Nephron progenitor cell (in vitro differentiated cells): ENCODE measurements around the gene PELI3.

Experiments
- DNase-seq: peaks from one replicate; pipeline ENCODE4 v3.0.0; 2021
- H3K27ac Mint-ChIP-seq: 2 replicates; pipeline ENCODE4 v1.8.0; 2021; ENCODE audit warnings: mild to moderate bottlenecking, moderate library complexity, mixed read lengths
- H3K27me3 Mint-ChIP-seq: 2 replicates; pipeline ENCODE4 v1.8.0; 2021; ENCODE audit warnings: mild to moderate bottlenecking, low read depth, mixed read lengths; ENCODE audit not compliant: poor library complexity
- H3K36me3 Mint-ChIP-seq: 2 replicates; pipeline ENCODE4 v1.8.0; 2021; ENCODE audit warnings: low read depth, mixed read lengths
- H3K4me1 Mint-ChIP-seq: 2 replicates; pipeline ENCODE4 v1.8.0; 2021; ENCODE audit warnings: mixed read lengths
- H3K4me3 Mint-ChIP-seq: 2 replicates; pipeline ENCODE4 v1.8.0; 2021; ENCODE audit warnings: mild to moderate bottlenecking, moderate library complexity, mixed read lengths
- H3K9me3 Mint-ChIP-seq: 2 replicates; pipeline ENCODE4 v1.8.0; 2021; ENCODE audit warnings: mild to moderate bottlenecking, moderate library complexity, mixed read lengths
- CTCF ChIP-seq: fragments of 200-600 bp; sonication (generic); IDR thresholded peaks from 2 replicates; pipeline ENCODE4 v1.5.0; 2021; ENCODE audit warnings: antibody characterized with exemption

The PELI3 gene

GRCh38 chr11:66495401-66495854 lies 28.7 kb downstream of the PELI3 start:
- H3K36me3 Mint-ChIP-seq = peaks cover 22% of the 10 kb centered on the region
- no peaks in the 10 kb centered on the region for H3K27me3 Mint-ChIP-seq

DNA sequence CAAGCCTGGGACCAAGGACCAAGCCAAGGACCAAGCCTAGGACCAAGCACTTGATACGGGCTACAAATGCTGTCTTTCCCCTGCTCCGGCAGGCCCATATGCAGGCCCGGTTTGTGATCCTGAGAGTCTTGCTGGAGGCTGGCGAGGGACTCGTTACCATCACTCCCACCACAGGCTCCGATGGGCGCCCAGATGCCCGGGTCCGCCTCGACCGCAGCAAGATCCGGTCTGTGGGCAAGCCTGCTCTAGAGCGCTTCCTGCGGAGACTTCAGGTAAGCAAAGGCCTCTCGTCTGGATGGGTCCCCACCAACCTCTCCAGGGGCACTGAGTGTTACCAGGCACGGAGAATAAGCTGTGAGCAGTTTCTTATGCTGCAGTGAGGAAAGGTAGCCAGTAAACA lies 30.5 kb downstream of the PELI3 start:
- DNase-seq = no peak
- Mint-ChIP-seq H3K9me3 (no peaks in the 10 kb centered on the region), H3K4me3 (no peak overlapping the region), H3K36me3 (peaks cover 27% of the 10 kb centered on the region), H3K27me3 (no peaks in the 10 kb centered on the region), H3K4me1 (no peaks in the 10 kb centered on the region), H3K27ac (no peak overlapping the region)
- TF ChIP-seq CTCF = no peak

More at GRCh38 chr11:66495401-66495854, 28.7 kb downstream of the PELI3 start:
- no peak overlapping the region for H3K27ac Mint-ChIP-seq
- no peak overlapping the region for H3K4me3 Mint-ChIP-seq
- DNase-seq = no peak
- TF ChIP-seq CTCF = peak; percentile 22
- peaks cover 4% of the 10 kb centered on the region for H3K4me1 Mint-ChIP-seq
- no peaks in the 10 kb centered on the region for H3K9me3 Mint-ChIP-seq

DNA sequence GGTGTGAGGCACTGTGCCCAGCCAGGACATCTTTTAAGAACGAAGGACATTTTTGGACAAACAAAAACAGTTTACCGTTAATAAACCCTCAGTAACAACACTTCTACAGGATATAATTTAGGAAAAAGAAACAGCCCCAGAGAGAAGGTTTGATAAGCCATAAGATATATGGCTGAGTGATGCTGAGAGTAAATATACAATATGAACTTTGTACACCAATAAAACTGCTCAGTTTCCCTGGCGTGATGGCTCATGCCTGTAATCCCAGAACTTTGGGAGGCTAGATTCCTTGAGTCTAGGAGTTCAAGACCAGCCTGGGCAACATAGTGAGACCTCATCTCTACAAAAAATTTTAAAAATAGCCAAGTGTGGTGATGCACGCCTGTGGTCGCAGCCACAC lies 31.8 kb downstream of the PELI3 start:
- no peak overlapping the region for H3K4me3 Mint-ChIP-seq
- TF ChIP-seq CTCF = no peak
- H3K27ac Mint-ChIP-seq = no peak overlapping the region
- DNase-seq = no peak
- no peaks in the 10 kb centered on the region for H3K4me1 Mint-ChIP-seq
- H3K27me3 Mint-ChIP-seq = no peaks in the 10 kb centered on the region
- H3K36me3 Mint-ChIP-seq = peaks cover 21% of the 10 kb centered on the region
- H3K9me3 Mint-ChIP-seq = no peaks in the 10 kb centered on the region

DNA sequence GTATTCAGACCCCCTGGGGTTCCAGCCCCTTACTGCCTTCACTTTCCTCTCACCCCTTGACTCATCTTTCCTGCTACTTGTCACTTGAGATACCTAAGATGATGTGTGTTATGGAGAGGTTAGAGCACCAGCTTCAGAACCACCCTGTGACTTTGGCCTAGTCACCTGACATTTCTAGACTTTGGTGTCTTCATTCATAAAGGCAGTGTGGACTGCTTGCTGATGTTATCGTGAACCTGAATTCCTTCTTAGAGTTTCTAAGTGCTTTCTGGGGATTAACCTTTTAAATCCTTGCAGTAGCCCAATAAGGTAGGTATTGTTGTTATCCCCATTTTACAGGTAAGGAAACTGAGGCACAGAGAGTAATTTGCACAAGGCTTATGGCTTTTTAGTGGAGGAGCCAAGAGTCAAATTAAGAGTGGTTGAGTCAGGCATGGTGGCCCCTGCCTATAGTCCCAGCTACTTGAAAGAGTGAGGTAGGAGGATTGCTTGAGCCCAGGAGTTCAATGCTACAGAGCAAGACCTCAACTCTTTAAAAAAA lies 38.6 kb downstream of the PELI3 start:
- H3K27me3 Mint-ChIP-seq = peaks cover 2% of the 10 kb centered on the region
- no peak for DNase-seq
- H3K27ac Mint-ChIP-seq = no peak overlapping the region
- H3K4me3 Mint-ChIP-seq = no peak overlapping the region
- TF ChIP-seq CTCF = no peak
- no peaks in the 10 kb centered on the region for H3K9me3 Mint-ChIP-seq
- H3K4me1 Mint-ChIP-seq = no peaks in the 10 kb centered on the region
- H3K36me3 Mint-ChIP-seq = peaks cover 20% of the 10 kb centered on the region

GRCh38 chr11:66509131-66509561 lies 42.4 kb downstream of the PELI3 start:
- H3K27me3 Mint-ChIP-seq = peaks cover 5% of the 10 kb centered on the region
- no peak overlapping the region for H3K4me3 Mint-ChIP-seq
- H3K9me3 Mint-ChIP-seq = no peaks in the 10 kb centered on the region
- no peak for DNase-seq
- peaks cover 21% of the 10 kb centered on the region for H3K36me3 Mint-ChIP-seq
- peak overlapping the region; percentile 59 for H3K27ac Mint-ChIP-seq
- TF ChIP-seq CTCF = no peak
- H3K4me1 Mint-ChIP-seq = peaks cover 9% of the 10 kb centered on the region

- Mint-ChIP-seq H3K4me3 (peak within 1 kb of the TSS; percentile 99), H3K27me3 (peaks cover 5% of the 10 kb centered on the region), H3K36me3 (peaks cover 23% of the 10 kb centered on the region), H3K9me3 (no peaks in the 10 kb centered on the region), H3K4me1 (peaks cover 9% of the 10 kb centered on the region), H3K27ac (peak within 1 kb of the TSS; percentile 92)
- DNase-seq = peak; percentile 92
- TF ChIP-seq CTCF = no peak
These were observed 43.7 kb downstream of the PELI3 start, which contains the start of gene BBS1 for GRCh38 chr11:66510271-66510989. TSS of gene BBS1 (plus strand) at chr11:66510635. CDS start at chr11:66510660, 25 bp downstream.
